Left lung (tissue), 10 donors: ENCODE measurements around the gene PRKAR1A. TPM values are rescaled to one million over a fixed set of nuclear protein-coding genes. Genes with fewer than 3 reads are reported as not detected.

Source experiments
- ATAC-seq: fragments of 200-7000 bp; cut with Tn5 transposase; one replicate; pipeline ENCODE4 v1.9.1; 2020; ENCODE audit warnings: moderate library complexity
- DNase-seq, 4 donors: peaks; one replicate each; pipeline ENCODE4 v3.0.0-alpha.2; 2013 to 2020
- H3K27ac ChIP-seq, 2 donors: fragments of 200-600 bp; sonication (generic) in 1 of 2; one replicate each; pipeline versions ENCODE4 v1.5.0 to v1.8.0; 2020 to 2021
- H3K27me3 ChIP-seq, 2 donors: fragments of 200-600 bp; sonication (generic) in 1 of 2; one replicate each; pipeline versions ENCODE4 v1.5.0 to v1.8.0; 2020 to 2021
- H3K36me3 ChIP-seq, 2 donors: fragments of 200-600 bp; sonication (generic) in 1 of 2; one replicate each; pipeline versions ENCODE4 v1.5.0 to v1.8.0; 2020 to 2021
- H3K4me1 ChIP-seq, 2 donors: fragments of 200-600 bp; one replicate each; pipeline ENCODE4 v1.8.0; 2021
- H3K4me3 ChIP-seq, 2 donors: fragments of 200-600 bp; sonication (generic) in 1 of 2; one replicate each; pipeline versions ENCODE4 v1.5.0 to v1.8.0; 2020 to 2021; ENCODE audit warnings: mild to moderate bottlenecking in 1 of 2
- H3K9me3 ChIP-seq, 2 donors: fragments of 200-600 bp; sonication (generic) in 1 of 2; one replicate each; pipeline versions ENCODE4 v1.5.0 to v1.8.0; 2020 to 2021
- CTCF ChIP-seq, 2 donors: fragments of 200-600 bp; sonication (generic) in 1 of 2; IDR thresholded peaks; one replicate each; pipeline versions ENCODE4 v1.5.0 to v1.8.0; 2021; ENCODE audit warnings: antibody characterized with exemption in 2 of 2
- intact Hi-C, 2 donors: fragments of 100-400 bp; cut with DNase I; formaldehyde crosslinking; loops; one replicate each; pipeline versions ENCODE4 v1.11.2 to v1.14.2; 2022
- polyA plus RNA-seq, 6 donors: library from polyadenylated mRNA; unstranded; fragments of 120-200 nt; gene quantifications; one replicate each; pipeline ENCODE4 v1.2.1, GENCODE V29; 2013; ENCODE audit not compliant: insufficient read length in 6 of 6
- total RNA-seq, 2 donors: library from RNA; stranded (reverse); fragmentation: NEBNext Ultra II Directional; extraction: Animal tissue kit (Norgen Biotek cat#: 25700); gene quantifications; one replicate each; pipeline ENCODE4 v1.2.1, GENCODE V29; 2021
- donor health status: DM: no; HTN: yes; CAD: no.
- donor health status: DM: no; HTN: no; CAD: no.

The PRKAR1A gene
- total and polyA plus RNA-seq, 8 donors = 307 to 376 (median 330) TPM

- intact Hi-C loops = no loop called here
- ATAC-seq (peak; percentile 70), DNase-seq (no peak)
- H3K27me3 ChIP-seq = no peaks in the 10 kb centered on the region
- H3K27ac ChIP-seq = peak overlapping the region; percentile 41 to 55
- no peak overlapping the region for H3K4me3 ChIP-seq
- no peaks in the 10 kb centered on the region for H3K9me3 ChIP-seq
- no peak for TF ChIP-seq CTCF (IDR thresholded peaks at IDR 0.05)
- H3K36me3 ChIP-seq = no peaks in the 10 kb centered on the region
- peaks cover 26 to 71% of the 10 kb centered on the region in 2 donors for H3K4me1 ChIP-seq
Measured at GRCh38 chr17:68572138-68572842, 60.1 kb downstream of the PRKAR1A start.

- Histone ChIP-seq H3K27ac (peak overlapping the region; percentile 41 to 55), H3K4me1 (peaks cover 31 to 71% of the 10 kb centered on the region in 2 donors), H3K9me3 (no peaks in the 10 kb centered on the region), H3K36me3 (no peaks in the 10 kb centered on the region), H3K27me3 (no peaks in the 10 kb centered on the region), H3K4me3 (no peak overlapping the region)
- DNase-seq (no peak), ATAC-seq (no peak)
- TF ChIP-seq CTCF (IDR thresholded peaks at IDR 0.05) = no peak
- intact Hi-C loops = no loop called here
Measured at GRCh38 chr17:68573338-68573737, 61.1 kb downstream of the PRKAR1A start.

GRCh38 chr17:68576137-68576536, 63.9 kb downstream of the PRKAR1A start:
- intact Hi-C loops = no loop called here
- TF ChIP-seq CTCF (IDR thresholded peaks at IDR 0.05) = no peak
- no peak for DNase-seq
- H3K27ac ChIP-seq = peak overlapping the region; percentile 42 to 48
- no peaks in the 10 kb centered on the region for H3K36me3 ChIP-seq
- ATAC-seq = no peak
- no peaks in the 10 kb centered on the region for H3K27me3 ChIP-seq
- H3K4me3 ChIP-seq = no peak overlapping the region
- no peaks in the 10 kb centered on the region for H3K9me3 ChIP-seq
- H3K4me1 ChIP-seq = peaks cover 31 to 73% of the 10 kb centered on the region in 2 donors

GRCh38 chr17:68576811-68577496, 64.7 kb downstream of the PRKAR1A start:
- H3K36me3 ChIP-seq = no peaks in the 10 kb centered on the region
- no peaks in the 10 kb centered on the region for H3K27me3 ChIP-seq
- TF ChIP-seq CTCF (IDR thresholded peaks at IDR 0.05) = peak in 1 of 2 donors; percentile 11
- ATAC-seq = peak; percentile 2
- intact Hi-C loops = no loop called here
- peaks cover 33 to 75% of the 10 kb centered on the region in 2 donors for H3K4me1 ChIP-seq
- no peak overlapping the region for H3K4me3 ChIP-seq
- DNase-seq = peak in 2 of 4 donors; percentile 80 to 81
- peak overlapping the region; percentile 42 to 48 for H3K27ac ChIP-seq
- no peaks in the 10 kb centered on the region for H3K9me3 ChIP-seq

- intact Hi-C loops = no loop called here
- H3K4me3 ChIP-seq = no peak overlapping the region
- no peak for ATAC-seq
- no peaks in the 10 kb centered on the region for H3K36me3 ChIP-seq
- H3K4me1 ChIP-seq = peaks cover 33 to 75% of the 10 kb centered on the region in 2 donors
- peak overlapping the region in 1 of 2 donors; percentile 42 for H3K27ac ChIP-seq
- H3K9me3 ChIP-seq = no peaks in the 10 kb centered on the region
- H3K27me3 ChIP-seq = no peaks in the 10 kb centered on the region
- peak in 1 of 4 donors; percentile 75 for DNase-seq
- peak in 1 of 2 donors; percentile 4 for TF ChIP-seq CTCF (IDR thresholded peaks at IDR 0.05)
Measured at GRCh38 chr17:68577497-68577821, 65.2 kb downstream of the PRKAR1A start.
